Measurements from ENCODE around the gene NOMO2. TPM values are rescaled to one million over a fixed set of nuclear protein-coding genes. Genes with fewer than 3 reads are reported as not detected.
"Not testable (repeated sequence)": the region's sequence is repeated elsewhere in the genome, so short reads cannot be mapped to it uniquely, and the experiment has no call there.

NOMO2 gene
- total RNA-seq, 1 experiment from 2014 or later: 110 TPM

DNA sequence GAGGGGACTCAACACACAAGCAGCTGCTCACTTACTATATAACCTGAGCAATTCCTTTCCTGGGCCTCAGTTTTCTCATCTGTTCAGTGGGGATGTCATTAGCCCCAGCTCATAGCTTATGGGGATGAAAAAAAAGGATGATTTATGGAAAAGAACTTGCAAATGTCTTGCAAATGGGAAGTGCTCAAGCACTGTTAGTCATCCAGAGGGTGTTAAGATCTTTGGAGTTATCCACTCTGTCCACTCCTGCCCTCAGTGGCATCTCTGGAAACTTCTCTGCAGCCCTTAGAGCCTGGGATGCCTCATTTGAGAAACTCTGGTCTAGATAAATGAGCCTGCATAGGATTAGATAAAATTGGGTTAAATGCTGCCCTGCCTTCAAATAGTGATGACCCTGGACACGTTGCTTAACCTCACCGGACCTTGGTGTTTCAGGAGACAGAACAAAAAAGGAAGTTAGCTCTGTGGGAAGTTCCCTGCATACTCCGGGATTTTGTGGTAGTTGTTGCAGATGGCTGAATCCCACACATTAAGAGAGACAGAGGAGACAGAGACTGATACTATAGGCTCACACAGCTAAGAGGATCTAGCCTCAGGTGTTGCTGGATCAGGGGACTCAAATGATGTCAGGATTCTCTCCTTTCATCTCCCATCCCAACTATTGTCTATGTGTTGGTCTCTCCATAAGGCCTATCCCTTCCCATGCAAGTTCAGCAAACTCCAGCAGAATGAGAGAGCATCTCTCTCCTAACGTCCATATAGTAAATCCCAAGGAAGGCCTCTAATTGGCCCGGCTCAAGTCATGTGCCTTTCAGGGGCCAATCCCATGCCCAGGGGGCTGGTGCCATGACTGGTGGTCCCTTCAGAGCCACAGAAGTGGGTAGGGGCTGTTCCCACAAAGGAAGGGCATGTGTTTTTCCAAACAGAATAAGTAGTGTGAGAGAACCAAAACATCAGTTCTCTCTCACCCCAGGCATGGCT, 25.0 kb upstream of the NOMO2 start:
- H3K4me3 ChIP-seq (replicated peaks in 1 of 2; ENCODE audit: low read depth in 1 of 2, low read length in 2 of 2); RAD21 ChIA-PET (ENCODE audit: low non-redundant PET in 1 of 2, low total read pairs in 2 of 2, uncharacterized antibody in 2 of 2, unreplicated experiment in 2 of 2); DNase-seq (ENCODE audit: low read depth, low spot score); H3K27ac ChIP-seq (ENCODE audit: low read depth, low read length); H4K20me1 ChIP-seq (ENCODE audit: insufficient read depth); ATAC-seq; H3K9me2 ChIP-seq (ENCODE audit: insufficient read depth); intact Hi-C loops (cut with micrococcal nuclease); POLR2A ChIA-PET; H3K36me3 ChIP-seq (ENCODE audit: control insufficient read depth in 1 of 2, insufficient read depth in 2 of 2, low read length in 2 of 2); H3K27me3 ChIP-seq (ENCODE audit: insufficient read depth, low read length); CTCF ChIA-PET; H3K9ac ChIP-seq (ENCODE audit: low read length); H3K4me2 ChIP-seq (ENCODE audit: low read length); BruUV-seq (replicated peaks); H3K9me3 ChIP-seq (ENCODE audit: control insufficient read depth in 1 of 2, insufficient read depth in 1 of 2, low read depth in 1 of 2, low read length in 2 of 2); H2AFZ ChIP-seq (ENCODE audit: low read depth, low read length, poor library complexity, severe bottlenecking); H3K79me2 ChIP-seq (ENCODE audit: insufficient read depth, low read length): not testable (repeated sequence)
- H3K4me1 ChIP-seq (ENCODE audit: control insufficient read depth in 1 of 2, insufficient read depth in 2 of 2, low read length in 2 of 2): peaks cover 0 to 12% of the 10 kb centered on the region in 2 experiments; a peak in 2 of 4 replicates

DNA sequence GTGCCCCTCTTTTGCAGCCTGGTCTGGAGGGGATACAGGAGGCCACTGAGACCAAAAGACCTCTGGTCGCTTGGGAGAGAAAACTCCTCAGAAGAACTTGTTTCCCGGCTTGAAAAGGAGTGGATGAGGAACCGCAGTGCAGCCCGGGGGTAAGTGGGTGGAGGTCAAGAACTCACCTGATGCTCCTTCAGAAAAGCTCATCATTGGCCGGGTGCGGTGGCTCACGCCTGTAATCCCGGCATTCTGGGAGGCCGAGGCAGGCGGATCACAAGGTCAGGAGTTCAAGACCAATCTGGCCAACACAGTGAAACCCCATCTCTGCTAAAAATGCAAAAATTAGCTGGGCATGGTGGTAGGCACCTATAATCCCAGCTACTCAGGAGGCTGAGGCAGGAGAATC, 23.9 kb upstream of the NOMO2 start:
- H4K20me1 ChIP-seq (ENCODE audit: insufficient read depth); H3K27me3 ChIP-seq (ENCODE audit: insufficient read depth, low read length); H2AFZ ChIP-seq (ENCODE audit: low read depth, low read length, poor library complexity, severe bottlenecking); H3K27ac ChIP-seq (ENCODE audit: low read depth, low read length); RAD21 ChIA-PET (ENCODE audit: low non-redundant PET in 1 of 2, low total read pairs in 2 of 2, uncharacterized antibody in 2 of 2, unreplicated experiment in 2 of 2); H3K36me3 ChIP-seq (ENCODE audit: control insufficient read depth in 1 of 2, insufficient read depth in 2 of 2, low read length in 2 of 2); H3K9ac ChIP-seq (ENCODE audit: low read length); H3K9me3 ChIP-seq (ENCODE audit: control insufficient read depth in 1 of 2, insufficient read depth in 1 of 2, low read depth in 1 of 2, low read length in 2 of 2); H3K9me2 ChIP-seq (ENCODE audit: insufficient read depth); DNase-seq (ENCODE audit: low read depth, low spot score); CTCF ChIA-PET; BruUV-seq (replicated peaks); ATAC-seq; POLR2A ChIA-PET; H3K4me1 ChIP-seq (ENCODE audit: control insufficient read depth in 1 of 2, insufficient read depth in 2 of 2, low read length in 2 of 2); H3K4me2 ChIP-seq (ENCODE audit: low read length); H3K4me3 ChIP-seq (replicated peaks in 1 of 2; ENCODE audit: low read depth in 1 of 2, low read length in 2 of 2); H3K79me2 ChIP-seq (ENCODE audit: insufficient read depth, low read length); intact Hi-C loops (cut with micrococcal nuclease): not testable (repeated sequence)

DNA sequence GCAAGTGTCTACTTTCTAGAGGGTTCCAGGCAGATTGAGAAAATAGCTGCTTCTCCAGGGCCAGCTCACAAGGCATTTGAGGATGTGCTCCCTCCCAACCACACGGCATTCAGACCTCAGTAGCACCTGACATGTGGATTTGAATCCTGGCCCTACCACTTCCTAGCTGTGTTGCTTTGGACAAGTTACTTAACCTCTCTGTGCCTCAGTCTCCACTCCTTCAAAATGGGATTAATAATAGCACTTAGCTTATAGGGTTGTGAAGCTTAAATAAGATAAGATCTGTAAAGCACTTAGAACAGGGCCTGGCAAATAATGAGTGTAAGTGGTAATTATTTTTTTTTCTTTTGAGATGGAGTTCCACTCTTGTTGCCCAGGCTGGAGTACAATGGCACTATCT, 21.0 kb upstream of the NOMO2 start:
- H3K4me3 ChIP-seq (replicated peaks in 1 of 2; ENCODE audit: low read depth in 1 of 2, low read length in 2 of 2): no peak overlapping the region
- peaks cover 0 to 4% of the 10 kb centered on the region in 2 experiments; a peak in 2 of 4 replicates for H3K4me1 ChIP-seq (ENCODE audit: control insufficient read depth in 1 of 2, insufficient read depth in 2 of 2, low read length in 2 of 2)
- no peaks in the 10 kb centered on the region for H3K9me2 ChIP-seq (ENCODE audit: insufficient read depth)
- TF ChIP-seq FOSL1 (IDR thresholded peaks at IDR 0.05; ENCODE audit: low read depth): no peak
- no peak for TF ChIP-seq TCF7L2 (IDR thresholded peaks at IDR 0.05; ENCODE audit: borderline replicate concordance, extremely low read depth, insufficient read depth, insufficient read length)
- no peak for TF ChIP-seq SP1 (IDR thresholded peaks at IDR 0.05; ENCODE audit: low read depth)
- TF ChIP-seq, protein P1, sequence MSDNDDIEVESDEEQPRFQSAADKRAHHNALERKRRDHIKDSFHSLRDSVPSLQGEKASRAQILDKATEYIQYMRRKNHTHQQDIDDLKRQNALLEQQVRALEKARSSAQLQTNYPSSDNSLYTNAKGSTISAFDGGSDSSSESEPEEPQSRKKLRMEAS (IDR thresholded peaks at IDR 0.05): no peak
- no peak for TF ChIP-seq CBX3 (IDR thresholded peaks at IDR 0.05; ENCODE audit: low read depth)
- TF ChIP-seq, protein P2, sequence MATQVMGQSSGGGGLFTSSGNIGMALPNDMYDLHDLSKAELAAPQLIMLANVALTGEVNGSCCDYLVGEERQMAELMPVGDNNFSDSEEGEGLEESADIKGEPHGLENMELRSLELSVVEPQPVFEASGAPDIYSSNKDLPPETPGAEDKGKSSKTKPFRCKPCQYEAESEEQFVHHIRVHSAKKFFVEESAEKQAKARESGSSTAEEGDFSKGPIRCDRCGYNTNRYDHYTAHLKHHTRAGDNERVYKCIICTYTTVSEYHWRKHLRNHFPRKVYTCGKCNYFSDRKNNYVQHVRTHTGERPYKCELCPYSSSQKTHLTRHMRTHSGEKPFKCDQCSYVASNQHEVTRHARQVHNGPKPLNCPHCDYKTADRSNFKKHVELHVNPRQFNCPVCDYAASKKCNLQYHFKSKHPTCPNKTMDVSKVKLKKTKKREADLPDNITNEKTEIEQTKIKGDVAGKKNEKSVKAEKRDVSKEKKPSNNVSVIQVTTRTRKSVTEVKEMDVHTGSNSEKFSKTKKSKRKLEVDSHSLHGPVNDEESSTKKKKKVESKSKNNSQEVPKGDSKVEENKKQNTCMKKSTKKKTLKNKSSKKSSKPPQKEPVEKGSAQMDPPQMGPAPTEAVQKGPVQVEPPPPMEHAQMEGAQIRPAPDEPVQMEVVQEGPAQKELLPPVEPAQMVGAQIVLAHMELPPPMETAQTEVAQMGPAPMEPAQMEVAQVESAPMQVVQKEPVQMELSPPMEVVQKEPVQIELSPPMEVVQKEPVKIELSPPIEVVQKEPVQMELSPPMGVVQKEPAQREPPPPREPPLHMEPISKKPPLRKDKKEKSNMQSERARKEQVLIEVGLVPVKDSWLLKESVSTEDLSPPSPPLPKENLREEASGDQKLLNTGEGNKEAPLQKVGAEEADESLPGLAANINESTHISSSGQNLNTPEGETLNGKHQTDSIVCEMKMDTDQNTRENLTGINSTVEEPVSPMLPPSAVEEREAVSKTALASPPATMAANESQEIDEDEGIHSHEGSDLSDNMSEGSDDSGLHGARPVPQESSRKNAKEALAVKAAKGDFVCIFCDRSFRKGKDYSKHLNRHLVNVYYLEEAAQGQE (IDR thresholded peaks at IDR 0.05; ENCODE audit: low read depth): no peak
- TF ChIP-seq SRF (IDR thresholded peaks at IDR 0.05; ENCODE audit: low read depth): no peak
- TF ChIP-seq EZH2 (IDR thresholded peaks at IDR 0.05): no peak
- TF ChIP-seq EZH2phosphoT487 (IDR thresholded peaks at IDR 0.05; ENCODE audit: borderline replicate concordance): no peak
- TF ChIP-seq POLR2A (IDR thresholded peaks at IDR 0.05; ENCODE audit: borderline replicate concordance, extremely low read depth, insufficient read depth, insufficient read length): no peak
- CTCF ChIA-PET: no interaction called here
- no peaks in the 10 kb centered on the region for H4K20me1 ChIP-seq (ENCODE audit: insufficient read depth)
- H3K79me2 ChIP-seq (ENCODE audit: insufficient read depth, low read length): no peaks in the 10 kb centered on the region
- DNase-seq (ENCODE audit: low read depth, low spot score): no peak
- H2AFZ ChIP-seq (ENCODE audit: low read depth, low read length, poor library complexity, severe bottlenecking): no peak overlapping the region
- H3K27ac ChIP-seq (ENCODE audit: low read depth, low read length): no peak overlapping the region
- H3K27me3 ChIP-seq (ENCODE audit: insufficient read depth, low read length): no peaks in the 10 kb centered on the region
- RAD21 ChIA-PET (ENCODE audit: low non-redundant PET in 1 of 2, low total read pairs in 2 of 2, uncharacterized antibody in 2 of 2, unreplicated experiment in 2 of 2): no interaction called here
- H3K36me3 ChIP-seq (ENCODE audit: control insufficient read depth in 1 of 2, insufficient read depth in 2 of 2, low read length in 2 of 2): no peaks in the 10 kb centered on the region
- no TSS peak for BruUV-seq (replicated peaks)
- intact Hi-C loops (cut with micrococcal nuclease): no loop called here
- H3K4me2 ChIP-seq (ENCODE audit: low read length): no peak overlapping the region
- no peak for ATAC-seq
- H3K9me3 ChIP-seq (ENCODE audit: control insufficient read depth in 1 of 2, insufficient read depth in 1 of 2, low read depth in 1 of 2, low read length in 2 of 2): no peaks in the 10 kb centered on the region
- no peak overlapping the region for H3K9ac ChIP-seq (ENCODE audit: low read length)
- POLR2A ChIA-PET: no interaction called here

Data from HCT116 (cell line).